GM18867 (cell line): ENCODE data around the gene TOP3B.

Experiments used
- ATAC-seq: cut with Tn5 transposase; IDR thresholded peaks from one replicate; pipeline ENCODE4 v1.9.1; 2021; ENCODE audit warnings: mild to moderate bottlenecking, moderate library complexity; ENCODE audit not compliant: unreplicated experiment

TOP3B gene

DNA sequence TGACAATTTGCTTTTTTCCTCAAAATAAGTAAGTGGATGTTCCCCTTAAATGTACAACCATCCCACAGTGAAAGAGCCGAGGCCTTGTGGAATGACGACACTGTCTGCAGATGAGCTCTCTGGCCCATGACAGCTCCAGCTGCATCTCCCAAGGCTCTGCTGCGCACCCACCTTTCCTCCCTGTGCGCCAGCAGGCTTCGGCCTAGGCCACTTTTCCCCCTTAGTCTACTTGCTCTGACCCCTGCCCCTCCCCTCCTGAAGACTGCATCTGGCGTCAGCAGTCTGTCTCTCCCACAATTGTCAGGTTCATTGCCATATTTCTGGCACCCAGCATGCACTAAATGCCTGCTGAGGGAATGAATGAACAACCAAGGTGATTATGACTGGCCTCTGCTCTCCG is 2.0 kb downstream of the TOP3B start:
- no peak for ATAC-seq

DNA sequence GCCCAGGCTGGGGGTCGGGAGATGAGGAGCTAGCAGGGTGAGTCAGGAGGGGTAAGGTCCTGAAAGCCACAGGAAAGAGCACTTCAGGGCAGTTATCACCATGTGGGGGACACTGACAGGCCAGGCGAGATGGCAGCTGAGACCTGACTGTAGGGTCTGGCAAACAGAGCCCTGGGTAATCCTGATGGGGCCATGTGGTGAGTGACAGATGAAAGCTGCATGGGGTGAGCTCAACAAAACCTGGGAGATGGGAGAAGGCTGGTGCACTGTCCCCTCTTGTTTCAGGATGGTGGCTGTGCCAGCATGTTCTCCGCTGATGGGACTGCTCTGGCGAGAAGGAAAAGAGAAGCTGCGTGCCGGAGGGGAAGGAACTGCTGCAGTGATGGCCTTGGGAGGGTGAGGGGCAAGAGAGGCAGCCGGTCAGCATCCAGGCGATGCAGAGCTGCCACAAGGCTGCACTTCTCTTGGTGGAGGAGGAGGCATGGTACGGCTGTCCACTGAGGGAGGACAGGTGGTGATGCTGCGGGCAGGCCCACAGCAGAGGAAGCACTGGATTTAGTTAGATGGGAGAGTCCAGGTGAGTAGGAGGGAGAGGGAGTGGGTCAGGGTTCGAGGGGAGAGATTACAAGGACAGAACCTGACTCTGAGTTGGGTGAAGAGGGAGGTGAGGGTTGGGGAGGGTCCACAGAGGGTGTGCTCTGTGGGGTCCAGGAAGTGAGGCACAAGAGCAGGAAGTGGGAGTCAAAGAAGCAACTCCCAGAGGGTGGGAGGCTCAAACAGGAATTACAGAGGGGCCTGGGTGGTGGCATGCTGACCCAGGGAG is 3.8 kb downstream of the TOP3B start:
- no peak for ATAC-seq

DNA sequence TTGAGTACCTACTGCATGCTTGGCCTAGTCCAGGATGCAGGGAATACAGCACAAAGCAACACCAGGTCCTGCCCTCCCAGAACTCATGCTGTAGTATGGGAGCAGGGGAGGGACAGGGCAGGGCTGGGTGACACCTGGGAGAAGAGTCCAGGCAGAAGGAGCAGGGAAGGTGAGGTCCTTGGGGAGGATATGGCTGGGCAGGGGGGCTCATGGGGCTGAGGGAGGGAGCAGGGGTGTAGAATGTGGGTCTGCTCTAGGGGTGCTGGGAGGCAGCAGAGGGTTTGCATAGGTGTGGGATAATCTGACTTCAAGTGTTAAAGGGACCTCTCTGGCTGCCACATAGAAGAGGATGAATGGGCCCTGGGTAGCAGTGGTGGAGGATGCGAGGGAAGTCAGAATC is 4.8 kb downstream of the TOP3B start:
- no peak for ATAC-seq

DNA sequence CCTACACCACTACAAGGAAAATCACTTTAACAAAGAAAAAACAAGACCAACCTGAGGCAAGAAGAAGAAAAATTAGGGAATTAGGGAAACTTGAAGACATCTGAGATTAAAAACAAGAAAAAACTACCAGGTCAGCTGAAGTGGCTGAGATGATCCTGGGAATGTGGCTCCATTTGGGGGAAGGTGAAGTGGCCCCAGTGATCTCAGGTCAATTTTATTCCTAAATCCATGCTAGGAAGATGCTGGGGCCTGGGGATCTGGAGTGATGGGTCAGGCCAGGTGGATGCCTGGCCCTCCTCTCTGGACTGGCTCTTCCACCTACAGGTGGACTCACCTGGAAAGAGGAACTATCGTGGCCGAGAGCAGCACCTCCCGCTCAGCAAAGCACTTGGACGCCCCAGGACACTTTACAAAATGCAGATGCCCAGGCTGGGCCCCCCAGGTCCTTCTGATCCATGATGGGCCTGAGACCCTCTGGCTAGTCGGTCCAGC is 6.7 kb downstream of the TOP3B start:
- ATAC-seq = no peak

DNA sequence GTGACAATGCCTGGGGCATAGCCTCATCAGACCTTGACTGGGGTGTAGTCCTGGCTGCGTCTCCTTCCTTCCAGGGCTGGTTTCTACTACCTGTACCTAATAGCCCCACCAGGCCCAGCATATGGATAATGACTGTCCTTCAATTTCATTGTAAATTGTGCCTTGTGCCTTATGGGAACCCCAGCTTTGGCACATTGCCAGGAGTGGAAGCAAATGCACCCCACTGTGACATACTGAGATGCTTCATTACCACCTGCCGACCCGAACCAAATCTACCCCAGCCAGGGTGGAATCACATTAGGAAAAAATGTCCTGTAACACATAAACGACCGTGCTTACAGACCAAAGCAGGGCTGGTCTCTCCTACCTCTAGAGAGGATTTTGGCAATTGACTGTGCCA is 7.3 kb downstream of the TOP3B start:
- ATAC-seq = no peak

DNA sequence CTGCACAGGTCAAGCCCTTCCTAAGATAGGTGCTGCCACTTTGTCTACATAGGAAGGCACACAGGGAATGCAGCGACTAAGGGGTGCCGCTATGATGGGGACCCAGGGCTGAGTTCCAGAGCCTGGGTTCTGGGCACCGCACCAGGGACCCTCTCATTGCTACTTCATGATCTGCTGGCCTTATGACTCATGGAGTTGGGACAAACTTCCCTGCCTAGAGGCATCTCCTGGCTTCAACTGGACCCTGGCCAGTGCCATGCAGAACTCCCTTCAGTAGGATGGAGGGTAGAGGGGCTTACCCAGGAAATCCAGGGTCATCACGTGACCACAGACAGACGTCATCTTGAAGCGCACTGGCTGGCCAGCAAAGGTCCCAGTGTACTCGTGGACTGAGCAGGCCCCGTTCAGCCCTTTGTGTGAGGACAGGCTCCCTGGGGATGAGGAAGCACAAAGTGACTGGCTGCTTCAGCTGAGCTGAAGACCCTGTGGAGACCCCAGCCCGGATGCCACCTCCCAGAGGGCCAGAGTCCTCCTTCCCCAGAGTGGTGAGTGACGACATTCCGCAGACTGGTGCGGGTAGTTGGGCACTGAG is 8.4 kb downstream of the TOP3B start:
- ATAC-seq = no peak

DNA sequence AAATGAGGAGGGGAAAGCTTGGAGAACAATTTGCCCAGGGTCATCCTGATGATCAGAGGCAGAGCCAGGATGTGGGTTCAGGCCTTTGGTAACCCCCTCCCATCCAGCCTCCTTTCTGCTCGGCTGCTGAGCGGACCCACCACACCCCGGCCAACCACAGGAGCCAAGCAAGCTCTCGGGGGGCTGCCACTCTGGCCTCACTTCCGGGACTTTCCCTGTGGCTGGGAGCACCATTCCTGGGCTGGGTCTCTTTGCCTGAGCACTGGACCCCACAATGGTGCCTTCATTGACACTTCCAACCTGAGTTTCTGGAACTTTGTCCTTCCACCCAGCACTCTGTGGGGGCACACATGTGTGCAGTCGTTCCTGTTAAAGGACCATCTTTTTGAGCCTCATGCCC is 9.8 kb downstream of the TOP3B start:
- no peak for ATAC-seq

DNA sequence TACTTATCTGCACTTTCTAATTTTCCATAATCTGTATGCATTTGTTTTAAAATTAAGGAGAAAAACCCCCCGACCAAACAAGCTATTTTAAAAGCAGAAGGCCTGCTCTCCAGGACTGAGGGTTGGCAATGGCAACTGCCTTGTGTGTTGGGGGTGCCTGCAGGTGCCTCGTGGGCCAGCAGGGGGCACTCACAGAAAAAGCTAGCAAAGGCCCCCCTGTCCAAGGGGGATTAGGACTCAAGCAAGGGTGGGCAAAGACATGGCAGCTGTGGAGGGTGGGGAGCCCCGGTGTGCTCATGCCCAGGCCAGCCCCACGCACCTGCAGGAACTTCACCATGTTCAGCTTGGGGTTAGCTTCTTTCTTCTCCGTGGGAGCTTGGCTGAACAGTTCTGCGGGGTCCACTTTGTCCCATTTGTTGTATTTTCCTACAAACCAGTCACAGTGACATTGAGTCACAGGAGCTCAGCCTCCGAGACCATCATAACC is 10.3 kb downstream of the TOP3B start:
- no peak for ATAC-seq

DNA sequence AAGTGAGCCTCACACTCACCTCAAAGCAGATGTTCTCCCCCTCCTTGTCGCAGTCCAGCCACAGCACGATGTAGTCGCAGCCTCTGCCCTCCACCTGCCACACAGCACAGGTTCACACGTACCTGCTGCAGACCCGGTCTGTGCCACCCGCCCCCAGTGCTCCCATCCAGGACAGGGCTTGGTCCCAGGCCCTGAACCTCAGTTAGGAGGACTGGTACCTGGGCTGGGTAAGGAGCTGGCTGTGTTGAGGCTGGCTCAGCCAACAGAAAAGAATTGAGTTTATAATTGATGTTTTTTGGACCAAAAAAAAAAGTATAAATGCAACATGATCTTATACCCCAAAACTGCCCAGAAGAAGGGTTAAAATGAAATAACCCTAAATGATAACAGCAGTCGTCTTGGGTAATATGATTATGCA is 10.7 kb downstream of the TOP3B start:
- ATAC-seq = no peak

DNA sequence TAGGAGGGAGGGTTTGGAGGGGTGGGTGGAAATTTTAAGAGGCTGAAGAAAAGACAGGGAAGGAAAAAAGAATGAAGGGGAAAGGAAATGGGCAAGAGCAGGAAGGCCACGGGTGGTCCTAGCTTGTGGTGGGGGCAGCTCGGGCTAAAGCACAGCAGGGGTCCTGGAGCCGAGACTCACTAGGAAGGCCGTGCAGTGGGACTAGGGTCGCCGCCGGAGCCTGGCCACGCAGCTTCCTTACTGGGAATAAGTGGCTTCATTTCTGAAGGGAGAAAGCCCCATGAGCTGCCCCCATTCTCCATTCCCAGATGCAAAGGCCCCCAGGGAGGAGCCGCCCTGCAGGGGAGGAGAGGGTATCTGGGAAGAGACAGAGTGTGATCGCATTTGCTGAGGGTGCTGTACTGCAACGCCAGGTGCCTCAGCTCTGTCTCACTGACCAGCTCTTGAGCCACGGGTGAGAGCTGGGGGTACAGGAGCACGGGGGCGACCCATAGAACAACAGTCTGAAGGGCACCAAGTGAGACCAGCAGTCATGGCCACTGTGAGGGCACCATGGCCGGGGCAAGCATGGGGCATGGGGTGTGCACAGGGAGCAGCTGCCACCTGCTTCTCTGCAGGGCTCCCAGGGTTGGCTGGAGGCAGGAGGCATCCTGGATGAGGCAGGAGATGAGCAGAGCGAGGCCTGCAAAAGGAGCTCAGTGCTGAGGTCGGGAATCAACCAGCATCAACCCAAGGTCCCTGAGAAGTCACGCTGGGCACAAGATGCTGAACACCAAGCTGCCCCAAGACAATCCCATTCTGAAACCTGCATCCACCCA is 11.6 kb downstream of the TOP3B start:
- no peak for ATAC-seq

DNA sequence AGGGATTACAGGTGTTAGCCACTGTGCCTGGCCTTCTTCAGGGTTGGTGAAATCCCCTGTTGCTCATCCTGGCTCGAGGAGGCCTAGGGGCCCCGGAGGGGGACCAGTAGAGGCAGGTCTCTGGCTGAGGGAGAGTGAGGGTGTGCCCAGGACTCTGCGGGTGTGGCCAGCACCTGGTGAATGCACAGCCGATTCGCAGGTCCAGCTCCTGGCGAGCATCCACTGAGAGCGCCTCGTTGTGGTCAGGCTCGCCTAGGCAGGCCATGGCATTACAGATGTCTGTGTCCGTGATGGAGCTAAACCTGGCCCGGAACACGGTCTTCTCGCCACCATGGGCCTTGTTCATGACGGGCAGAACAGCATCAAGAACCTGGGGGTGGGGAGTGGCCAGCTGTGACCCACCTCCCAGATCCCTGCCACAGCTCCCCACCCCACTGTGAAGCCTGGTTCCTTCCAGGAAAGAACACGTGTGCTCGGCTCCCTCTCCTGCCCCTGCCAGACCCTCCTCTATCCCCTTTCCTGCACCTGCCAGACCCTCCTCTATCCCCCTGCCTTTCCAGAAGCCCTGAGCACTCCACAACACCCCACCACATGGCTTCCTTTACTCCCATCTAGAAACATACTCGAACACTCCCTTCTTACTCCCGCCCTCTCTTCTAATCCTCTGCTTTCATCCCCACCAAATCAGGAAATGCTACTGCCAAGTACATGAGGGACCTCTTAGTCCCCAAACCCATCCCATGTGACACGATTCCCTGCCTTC is 12.4 kb downstream of the TOP3B start:
- no peak for ATAC-seq

DNA sequence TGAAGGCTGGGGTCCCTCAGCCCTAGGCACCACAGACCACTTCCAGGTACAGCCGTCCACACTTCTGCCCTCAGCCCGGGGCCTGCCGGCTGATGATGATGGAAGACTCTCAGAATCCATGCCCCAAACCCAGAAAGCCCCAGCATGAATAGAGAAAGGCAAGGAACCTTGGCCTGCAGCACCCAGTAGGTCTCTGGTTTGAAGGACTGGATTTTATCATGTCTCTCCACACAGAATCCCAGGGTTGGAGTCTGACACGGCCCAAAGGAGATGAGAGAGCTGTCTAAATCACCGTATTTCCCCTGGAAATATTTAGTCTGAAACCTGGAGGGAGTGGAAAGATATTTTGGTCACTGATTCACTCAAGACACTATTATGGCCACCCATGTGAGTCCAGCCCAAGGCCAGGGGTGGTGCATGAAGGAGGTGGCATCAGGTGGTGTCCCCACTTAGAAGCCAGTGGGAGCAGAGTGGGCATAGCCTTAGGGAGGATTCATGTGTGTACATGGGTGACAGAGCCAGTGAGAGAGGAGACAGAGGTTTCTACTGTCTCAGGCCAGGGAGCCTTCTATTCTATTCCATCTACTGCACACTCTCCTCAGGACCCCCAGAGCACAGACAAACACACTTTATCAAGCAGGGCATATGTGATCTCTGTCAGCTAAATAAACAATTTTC is 14.0 kb downstream of the TOP3B start:
- ATAC-seq = no peak

DNA sequence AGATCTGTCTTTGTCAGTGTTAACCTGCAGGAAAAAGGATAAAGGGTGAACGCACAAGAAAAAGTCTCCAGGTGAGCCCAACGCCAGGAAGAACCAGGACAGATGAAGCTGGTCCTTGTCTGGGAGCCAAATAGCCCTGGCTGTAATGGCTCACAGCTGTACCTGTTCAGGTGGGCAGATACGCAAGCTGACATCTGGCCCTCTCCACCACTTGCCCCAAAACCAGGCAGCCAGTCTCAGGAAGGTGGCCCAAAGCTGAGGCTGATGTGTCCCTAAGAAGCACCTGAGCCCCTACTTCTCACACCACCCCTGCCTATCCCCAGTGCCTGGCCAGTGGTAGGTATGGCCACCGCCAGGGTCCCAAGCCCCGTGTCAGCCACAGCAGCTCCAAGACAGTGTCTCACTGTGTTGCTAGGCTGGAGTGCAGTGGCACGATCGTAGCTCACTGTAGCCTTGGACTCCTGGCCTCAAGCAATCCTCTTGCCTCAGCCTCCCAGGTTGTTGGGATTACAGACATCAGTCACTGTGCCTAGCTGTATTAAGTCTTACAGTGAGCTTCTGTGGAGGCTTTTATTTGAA is 14.8 kb downstream of the TOP3B start:
- no peak for ATAC-seq

DNA sequence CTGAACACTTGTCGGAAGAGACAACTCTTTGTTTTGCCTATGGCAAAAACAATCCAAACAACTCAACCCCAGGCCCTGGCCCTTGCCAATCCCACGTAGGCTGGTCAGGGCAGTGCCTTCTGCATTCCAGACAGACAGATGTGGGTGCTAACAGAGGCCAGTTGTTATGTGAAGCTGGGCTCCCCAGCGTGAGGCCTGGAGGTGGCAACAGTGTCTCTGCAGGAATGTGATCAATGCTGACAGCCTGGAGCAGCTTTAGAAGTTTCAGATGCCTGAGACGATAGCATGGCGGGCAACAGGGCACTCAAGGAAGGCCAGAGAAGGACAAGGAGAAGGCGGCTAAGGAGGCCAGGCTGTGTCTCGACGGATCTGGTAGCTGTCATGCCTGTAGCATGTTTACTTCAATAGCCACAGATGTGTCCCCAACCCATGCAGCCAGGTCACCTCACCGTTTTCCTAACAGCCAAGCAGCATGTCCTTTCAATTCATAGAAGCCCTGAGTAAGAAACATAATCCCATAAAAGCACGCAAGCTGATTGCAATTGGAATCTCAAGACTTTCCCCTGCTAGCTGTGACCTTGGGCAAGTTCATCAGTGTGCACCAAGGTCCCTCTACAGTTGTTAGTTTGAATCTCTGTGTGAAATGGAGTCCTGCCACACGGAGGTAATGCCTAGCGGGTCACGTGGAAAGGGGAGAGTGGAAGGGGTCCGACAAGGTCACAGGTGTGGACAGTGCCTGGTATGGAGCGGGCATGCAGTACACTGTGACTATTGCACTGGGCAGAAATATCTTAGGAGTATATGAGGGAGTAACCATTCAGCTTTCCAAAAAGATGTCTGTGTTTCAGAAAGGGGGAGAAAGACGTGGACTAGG is 15.7 kb downstream of the TOP3B start:
- ATAC-seq = no peak

DNA sequence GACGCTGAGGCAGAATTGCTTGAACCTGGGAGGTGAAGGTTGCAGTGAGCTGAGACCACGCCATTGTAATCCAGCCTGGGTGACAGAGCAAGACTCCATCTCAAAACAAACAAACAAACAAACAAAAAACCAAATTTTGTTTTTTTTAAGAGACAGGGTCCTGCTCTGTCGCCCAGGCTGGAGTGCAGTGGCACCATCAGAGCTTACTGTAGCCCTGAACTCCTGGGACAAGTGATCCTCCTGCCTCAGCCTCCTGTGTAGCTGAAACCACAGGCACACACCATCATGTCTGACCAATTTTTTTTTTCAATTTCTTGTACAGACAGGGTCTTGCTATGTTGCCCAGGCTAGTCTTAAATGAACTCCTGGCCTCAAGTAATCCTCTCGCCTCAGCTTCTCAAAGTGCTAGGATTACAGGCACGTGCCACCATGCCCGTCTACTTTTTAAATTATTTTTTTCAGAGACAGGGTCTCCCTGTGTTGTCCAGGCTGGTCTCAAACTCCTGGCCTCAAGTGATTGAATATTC is 16.8 kb downstream of the TOP3B start:
- ATAC-seq = no peak

DNA sequence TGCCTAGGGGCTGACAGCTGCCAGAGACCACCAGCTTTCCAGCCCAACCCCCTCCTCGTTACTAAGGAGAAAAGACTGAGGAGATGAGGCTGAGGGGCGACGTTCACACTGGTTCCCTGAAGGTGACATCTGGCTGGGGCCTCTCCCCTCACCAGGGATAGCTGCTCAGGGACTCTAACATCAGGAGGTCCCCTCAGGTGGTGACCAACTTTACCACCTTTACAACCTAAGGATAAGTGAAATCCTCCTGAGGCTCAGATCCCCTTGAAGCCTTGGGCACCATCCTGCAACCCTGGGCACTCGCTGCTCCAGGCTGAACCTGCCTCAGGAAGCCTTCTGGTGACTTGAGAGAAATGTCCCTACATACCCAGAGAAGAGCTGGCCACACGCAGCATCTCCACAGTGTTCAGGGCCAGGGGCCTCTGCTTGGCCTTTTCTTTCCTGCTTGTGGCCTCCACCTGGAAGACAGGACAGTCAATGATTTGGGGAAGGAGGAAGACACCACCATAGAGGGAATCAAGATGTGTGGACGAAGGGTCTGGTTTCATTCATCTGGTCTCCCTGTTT is 17.6 kb downstream of the TOP3B start:
- no peak for ATAC-seq

DNA sequence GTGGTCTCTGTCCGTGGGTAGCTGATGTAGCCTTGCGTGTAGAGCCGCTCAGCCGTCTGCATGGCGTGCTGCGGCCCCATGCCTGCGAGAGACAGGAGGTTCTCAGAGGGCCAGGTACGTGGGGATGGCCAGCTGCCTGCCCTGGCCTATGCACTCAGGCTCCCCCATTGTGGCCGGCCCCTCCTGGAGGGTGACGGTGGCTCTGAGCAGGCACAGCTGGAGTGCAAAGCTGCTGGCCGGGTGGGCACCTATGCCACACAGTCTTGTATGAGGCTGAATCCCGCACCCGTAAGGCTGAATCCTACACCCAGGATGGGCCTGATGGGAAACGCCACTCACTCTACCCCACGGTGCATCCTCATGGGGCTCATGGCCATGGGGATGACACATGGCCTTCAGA is 18.4 kb downstream of the TOP3B start:
- ATAC-seq = no peak

DNA sequence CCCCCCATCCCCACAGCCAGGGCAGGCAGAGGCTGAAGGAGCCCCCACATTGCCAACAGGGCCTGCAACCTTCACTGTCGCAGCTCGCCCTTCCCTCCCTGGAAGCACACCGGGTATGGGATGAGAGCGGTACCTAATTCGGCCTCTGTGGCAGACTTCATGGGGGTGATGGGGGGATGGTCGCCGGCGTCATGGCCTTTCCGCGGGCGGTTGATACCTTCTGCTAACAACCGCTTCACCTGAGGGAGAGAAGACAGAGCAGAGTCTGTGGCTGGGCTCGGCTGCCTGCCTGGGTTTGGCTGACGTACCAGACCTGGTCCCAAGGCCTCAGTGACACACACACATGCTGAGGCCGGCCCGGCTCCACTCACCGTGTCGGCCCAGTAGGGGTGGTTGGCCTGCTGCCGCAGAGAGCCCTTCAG is 18.8 kb downstream of the TOP3B start:
- ATAC-seq = no peak
